D721Med (cell line): ENCODE results near the gene CASP3.
"Not testable (repeated sequence)": the region's sequence is repeated elsewhere in the genome, so short reads cannot be mapped to it uniquely, and the experiment has no call there.

Source experiments
- DNase-seq: peaks from one replicate; pipeline ENCODE4 v3.0.0; 2011; ENCODE audit warnings: low spot score; ENCODE audit not compliant: insufficient read length
- FAIRE-seq: peaks from 2 replicates; lab custom pipeline; 2011; peaks lifted over from hg19 to GRCh38; lab: Jason Lieb, UNC
- CTCF ChIP-seq: IDR thresholded peaks from 2 replicates; pipeline ENCODE4 v1.5.1; 2012; ENCODE audit warnings: mild to moderate bottlenecking, control low read depth; ENCODE audit not compliant: insufficient read depth; ENCODE audit errors: missing control alignments

Gene CASP3

GRCh38 chr4:184617600-184618196 lies 31.5 kb downstream of the CASP3 start:
- DNase-seq (no peak), FAIRE-seq (no peak)
- TF ChIP-seq CTCF, result no peak

GRCh38 chr4:184616633-184617551 lies 32.4 kb downstream of the CASP3 start:
- DNase-seq, result no peak
- TF ChIP-seq CTCF, result no peak
- no peak for FAIRE-seq

- not testable (repeated sequence) for FAIRE-seq, DNase-seq
Observed at GRCh38 chr4:184616168-184616567, 33.1 kb downstream of the CASP3 start.

- no peak for FAIRE-seq
- DNase-seq, result no peak
- no peak for TF ChIP-seq CTCF
Observed at GRCh38 chr4:184614509-184614908, 34.7 kb downstream of the CASP3 start.

GRCh38 chr4:184613405-184613804 lies 35.8 kb downstream of the CASP3 start:
- FAIRE-seq (no peak), DNase-seq (no peak)
- TF ChIP-seq CTCF, result no peak

- DNase-seq (no peak), FAIRE-seq (no peak)
- no peak for TF ChIP-seq CTCF
Observed at GRCh38 chr4:184612074-184612473, 37.2 kb downstream of the CASP3 start.

GRCh38 chr4:184607429-184607828 lies 41.8 kb downstream of the CASP3 start:
- DNase-seq, FAIRE-seq: not testable (repeated sequence)

- not testable (repeated sequence) for DNase-seq, FAIRE-seq
Observed at GRCh38 chr4:184602857-184603256, 46.4 kb downstream of the CASP3 start.

- not testable (repeated sequence) for DNase-seq, FAIRE-seq
Observed at GRCh38 chr4:184600982-184601381, 48.3 kb downstream of the CASP3 start.
